ENCODE measurements around the gene OTOG.

Gene OTOG

GRCh38 chr11:17593466-17594245 lies 46.6 kb downstream of the OTOG start:
- TF ChIP-seq CTCF (IDR thresholded peaks at IDR 0.05; ENCODE audit: insufficient read depth, low read length, poor library complexity, severe bottlenecking) = peak; percentile 19
- peaks cover 2% of the 10 kb centered on the region for H3K27me3 ChIP-seq (replicated peaks; ENCODE audit: control insufficient read depth, insufficient read depth, low read length)

GRCh38 chr11:17594686-17595192 lies 47.7 kb downstream of the OTOG start:
- no peak for DNase-seq (ENCODE audit: extremely low read depth, insufficient read length)
- TF ChIP-seq CTCF (IDR thresholded peaks at IDR 0.05; ENCODE audit: insufficient read depth, low read length, poor library complexity, severe bottlenecking) = no peak
- Histone ChIP-seq H3K27me3 (replicated peaks; ENCODE audit: control insufficient read depth, insufficient read depth, low read length) (peaks cover 2% of the 10 kb centered on the region), H3K4me3 (replicated peaks; ENCODE audit: low read depth, low read length) (no peak overlapping the region), H3K36me3 (ENCODE audit: control insufficient read depth, insufficient read depth, low read length) (no peaks in the 10 kb centered on the region)

More at GRCh38 chr11:17593466-17594245, 46.6 kb downstream of the OTOG start:
- no peak overlapping the region for H3K4me3 ChIP-seq (replicated peaks; ENCODE audit: low read depth, low read length)
- DNase-seq (ENCODE audit: extremely low read depth, insufficient read length) = no peak
- H3K36me3 ChIP-seq (ENCODE audit: control insufficient read depth, insufficient read depth, low read length) = no peaks in the 10 kb centered on the region

- no peaks in the 10 kb centered on the region for H3K36me3 ChIP-seq (ENCODE audit: control insufficient read depth, insufficient read depth, low read length)
- no peaks in the 10 kb centered on the region; the same call in 1 of the 2 replicates for H3K27me3 ChIP-seq (replicated peaks; ENCODE audit: control insufficient read depth, insufficient read depth, low read length)
- DNase-seq (ENCODE audit: extremely low read depth, insufficient read length) = no peak
- TF ChIP-seq CTCF (IDR thresholded peaks at IDR 0.05; ENCODE audit: insufficient read depth, low read length, poor library complexity, severe bottlenecking) = no peak
- H3K4me3 ChIP-seq (replicated peaks; ENCODE audit: low read depth, low read length) = no peak overlapping the region
These were observed 48.7 kb downstream of the OTOG start for GRCh38 chr11:17595526-17596309.

GRCh38 chr11:17596310-17596669 lies 49.2 kb downstream of the OTOG start:
- TF ChIP-seq CTCF (IDR thresholded peaks at IDR 0.05; ENCODE audit: insufficient read depth, low read length, poor library complexity, severe bottlenecking) = no peak
- H3K4me3 ChIP-seq (replicated peaks; ENCODE audit: low read depth, low read length) = no peak overlapping the region
- H3K36me3 ChIP-seq (ENCODE audit: control insufficient read depth, insufficient read depth, low read length) = no peaks in the 10 kb centered on the region
- DNase-seq (ENCODE audit: extremely low read depth, insufficient read length) = no peak
- H3K27me3 ChIP-seq (replicated peaks; ENCODE audit: control insufficient read depth, insufficient read depth, low read length) = no peaks in the 10 kb centered on the region; the same call in 1 of the 2 replicates

GRCh38 chr11:17596711-17597110 lies 49.7 kb downstream of the OTOG start:
- no peak for DNase-seq (ENCODE audit: extremely low read depth, insufficient read length)
- no peak for TF ChIP-seq CTCF (IDR thresholded peaks at IDR 0.05; ENCODE audit: insufficient read depth, low read length, poor library complexity, severe bottlenecking)
- Histone ChIP-seq H3K36me3 (ENCODE audit: control insufficient read depth, insufficient read depth, low read length) (no peaks in the 10 kb centered on the region), H3K4me3 (replicated peaks; ENCODE audit: low read depth, low read length) (no peak overlapping the region), H3K27me3 (replicated peaks; ENCODE audit: control insufficient read depth, insufficient read depth, low read length) (no peaks in the 10 kb centered on the region; the same call in 1 of the 2 replicates)
